H9 (cell line): ENCODE results near the gene SLC1A1. TPM values are rescaled to one million over a fixed set of nuclear protein-coding genes. Genes with fewer than 3 reads are reported as not detected.

Experiments used
- DNase-seq: peaks from one replicate; pipeline ENCODE4 v3.0.0-alpha.2; 2017
- H2AFZ ChIP-seq: one replicate; pipeline ENCODE4 v1.6.1; 2013; ENCODE audit warnings: mild to moderate bottlenecking, low read length, control low read depth, moderate library complexity
- H2AK5ac ChIP-seq: 2 replicates; pipeline ENCODE4 v1.6.1; 2013; ENCODE audit warnings: low read length, control low read depth, mixed read lengths; ENCODE audit not compliant: insufficient read length
- H2BK120ac ChIP-seq: one replicate; pipeline ENCODE4 v1.6.1; 2013; ENCODE audit warnings: low read depth, mild to moderate bottlenecking, low read length, control low read depth, inconsistent platforms; ENCODE audit not compliant: poor library complexity, severe bottlenecking
- H2BK12ac ChIP-seq: 2 replicates; pipeline ENCODE4 v1.6.1; 2013; ENCODE audit warnings: low read length, control low read depth, mixed read lengths, low read depth; ENCODE audit not compliant: insufficient read length
- H2BK15ac ChIP-seq: 2 replicates; pipeline ENCODE4 v1.6.1; 2013; ENCODE audit warnings: low read depth, low read length, control low read depth
- H2BK20ac ChIP-seq: one replicate; pipeline ENCODE4 v1.6.1; 2013; ENCODE audit warnings: low read depth, mild to moderate bottlenecking, low read length, control low read depth, inconsistent platforms; ENCODE audit not compliant: poor library complexity, severe bottlenecking
- H2BK5ac ChIP-seq: 2 replicates; pipeline ENCODE4 v1.6.1; 2013; ENCODE audit warnings: low read length, control low read depth, mixed read lengths; ENCODE audit not compliant: insufficient read length
- H3K14ac ChIP-seq: 2 replicates; pipeline ENCODE4 v1.6.1; 2013; ENCODE audit warnings: low read length, control low read depth; ENCODE audit not compliant: insufficient read depth
- H3K18ac ChIP-seq: 2 replicates; pipeline ENCODE4 v1.6.1; 2013; ENCODE audit warnings: low read depth, mild to moderate bottlenecking, mixed read lengths, low read length, control low read depth; ENCODE audit not compliant: insufficient read length
- H3K23ac ChIP-seq: 2 replicates; pipeline ENCODE4 v1.6.1; 2013; ENCODE audit warnings: low read length, control low read depth, mixed read lengths, low read depth; ENCODE audit not compliant: insufficient read length
- H3K23me2 ChIP-seq: 2 replicates; pipeline ENCODE4 v1.6.1; 2013; ENCODE audit warnings: low read depth, mild to moderate bottlenecking, mixed read lengths, low read length, control low read depth; ENCODE audit not compliant: insufficient read length, poor library complexity, severe bottlenecking
- H3K27ac ChIP-seq: 2 replicates; pipeline ENCODE4 v1.5.1; 2013; ENCODE audit warnings: low read length, control low read depth, mixed read lengths, low read depth; ENCODE audit not compliant: insufficient read length
- H3K27me3 ChIP-seq: 2 replicates; pipeline ENCODE4 v1.6.1; 2013; ENCODE audit warnings: low read length, control low read depth, inconsistent platforms; ENCODE audit not compliant: insufficient read depth
- H3K4ac ChIP-seq: 2 replicates; pipeline ENCODE4 v1.6.1; 2013; ENCODE audit warnings: low read depth, mild to moderate bottlenecking, control low read depth, inconsistent platforms, low read length, moderate library complexity
- H3K4me1 ChIP-seq: 2 replicates; pipeline ENCODE4 v1.6.1; 2013; ENCODE audit warnings: low read length, control low read depth, inconsistent platforms; ENCODE audit not compliant: insufficient read depth
- H3K4me2 ChIP-seq: 2 replicates; pipeline ENCODE4 v1.6.1; 2013; ENCODE audit warnings: low read length, control low read depth, mixed read lengths; ENCODE audit not compliant: insufficient read length, insufficient read depth
- H3K56ac ChIP-seq: 2 replicates; pipeline ENCODE4 v1.6.1; 2013; ENCODE audit warnings: low read depth, mild to moderate bottlenecking, mixed read lengths, low read length, control low read depth; ENCODE audit not compliant: insufficient read length
- H3K79me1 ChIP-seq: 2 replicates; pipeline ENCODE4 v1.6.1; 2013; ENCODE audit warnings: low read depth, mild to moderate bottlenecking, moderate library complexity, low read length, control low read depth, inconsistent platforms; ENCODE audit not compliant: insufficient read depth, poor library complexity, severe bottlenecking
- H3K79me2 ChIP-seq: 2 replicates; pipeline ENCODE4 v1.6.1; 2013; ENCODE audit warnings: low read length, control low read depth, inconsistent platforms; ENCODE audit not compliant: insufficient read depth
- H3K9ac ChIP-seq: 2 replicates; pipeline ENCODE4 v1.6.1; 2013; ENCODE audit warnings: low read length, control low read depth, mixed read lengths; ENCODE audit not compliant: insufficient read length; ENCODE audit errors: extremely low read depth
- H3K9me3 ChIP-seq: one replicate; pipeline ENCODE4 v1.6.1; 2013; ENCODE audit warnings: low read depth, low read length, inconsistent platforms; ENCODE audit not compliant: control insufficient read depth
- H3T11ph ChIP-seq: one replicate; pipeline ENCODE4 v1.6.1; 2013; ENCODE audit warnings: mild to moderate bottlenecking, low read length, control low read depth, inconsistent platforms
- H4K20me1 ChIP-seq: one replicate; pipeline ENCODE4 v1.6.1; 2013; ENCODE audit not compliant: control insufficient read depth, insufficient read length, insufficient read depth
- H4K5ac ChIP-seq: 2 replicates; pipeline ENCODE4 v1.6.1; 2013; ENCODE audit warnings: low read depth, mild to moderate bottlenecking, mixed read lengths, low read length, control low read depth; ENCODE audit not compliant: insufficient read length
- H4K8ac ChIP-seq: replicated peaks from 2 replicates; pipeline ENCODE4 v1.6.1; 2013; ENCODE audit warnings: low read length, control low read depth, mixed read lengths, low read depth; ENCODE audit not compliant: insufficient read length
- H4K91ac ChIP-seq: 2 replicates; pipeline ENCODE4 v1.6.1; 2013; ENCODE audit warnings: low read depth, mild to moderate bottlenecking, moderate library complexity, mixed read lengths, low read length, control low read depth; ENCODE audit not compliant: insufficient read length
- H3K27ac Mint-ChIP-seq, 3 experiments: 2 replicates in 2 of 3; 3 replicates in 1 of 3; pipeline ENCODE4 v1.8.0; 2020 to 2021; ENCODE audit warnings: mixed read lengths in 3 of 3, mild to moderate bottlenecking in 1 of 3, moderate library complexity in 1 of 3
- H3K27me3 Mint-ChIP-seq: 2 replicates; pipeline ENCODE4 v1.8.0; 2021; ENCODE audit warnings: low read depth, mild to moderate bottlenecking, moderate library complexity, mixed read lengths
- H3K36me3 Mint-ChIP-seq, 3 experiments: 2 replicates in 2 of 3; 3 replicates in 1 of 3; pipeline ENCODE4 v1.8.0; 2020 to 2021; ENCODE audit warnings: low read depth in 3 of 3, mixed read lengths in 3 of 3; ENCODE audit not compliant: insufficient read depth in 1 of 3
- H3K4me1 Mint-ChIP-seq, 2 experiments: 2 replicates each; pipeline ENCODE4 v1.8.0; 2020; ENCODE audit warnings: mixed read lengths in 2 of 2
- H3K4me3 Mint-ChIP-seq, 2 experiments: 2 replicates in 1 of 2; 3 replicates in 1 of 2; pipeline ENCODE4 v1.8.0; 2020 to 2021; ENCODE audit warnings: mild to moderate bottlenecking in 2 of 2, mixed read lengths in 2 of 2, moderate library complexity in 1 of 2
- H3K9me3 Mint-ChIP-seq, 2 experiments: 2 replicates in 1 of 2; 3 replicates in 1 of 2; pipeline ENCODE4 v1.8.0; 2020; ENCODE audit warnings: mild to moderate bottlenecking in 2 of 2, mixed read lengths in 2 of 2, moderate library complexity in 1 of 2
- CTCF ChIP-seq: fragments of 200-600 bp; sonication (generic); conservative IDR thresholded peaks from 3 replicates; pipeline ENCODE4 v1.8.0; 2021; ENCODE audit warnings: antibody characterized with exemption, mild to moderate bottlenecking
- WGBS: extraction: QIAGEN DNeasy Blood & Tissue Kit; methylation state at CpG from one replicate; pipeline ENCODE4 v1.1.7; 2013; ENCODE audit warnings: missing lambda C conversion rate, low lambda C conversion rate, mixed read lengths; ENCODE audit not compliant: insufficient read length; ENCODE audit errors: extremely low coverage; 5-methylcytosine and 5-hydroxymethylcytosine counted together
- total RNA-seq: library from RNA; stranded (reverse); gene quantifications from 2 replicates; pipeline ENCODE4 v1.2.1, GENCODE V29; 2021

SLC1A1 gene
- total RNA-seq, 1 experiment from 2014 or later: 4.7 TPM

- Mint-ChIP-seq H3K36me3 (peaks cover 0 to 7% (median 0%) of the 10 kb centered on the region in 3 experiments; a peak in 4 of 7 replicates), H3K4me1 (peaks cover 30 to 34% of the 10 kb centered on the region in 2 experiments), H3K4me3 (no peak overlapping the region), H3K9me3 (no peaks in the 10 kb centered on the region), H3K27me3 (peaks cover 10% of the 10 kb centered on the region), H3K27ac (no peak overlapping the region)
- no peak overlapping the region for H2BK15ac ChIP-seq
- H3K14ac ChIP-seq: no peak overlapping the region
- TF ChIP-seq CTCF: no peak
- H3K79me1 ChIP-seq: no peaks in the 10 kb centered on the region
- H4K91ac ChIP-seq: no peak overlapping the region
- no peak overlapping the region for H2BK12ac ChIP-seq
- H4K20me1 ChIP-seq: no peaks in the 10 kb centered on the region
- H3K18ac ChIP-seq: no peak overlapping the region
- H3K4me1 ChIP-seq: peaks cover 12% of the 10 kb centered on the region
- no peak overlapping the region for H2BK20ac ChIP-seq
- H3K79me2 ChIP-seq: no peaks in the 10 kb centered on the region
- H2AFZ ChIP-seq: no peak overlapping the region
- no peak overlapping the region for H3K9ac ChIP-seq
- H3K27me3 ChIP-seq: no peaks in the 10 kb centered on the region
- H3K23ac ChIP-seq: no peak overlapping the region
- H2BK5ac ChIP-seq: no peak overlapping the region
- no peak overlapping the region for H4K8ac ChIP-seq
- H2BK120ac ChIP-seq: no peak overlapping the region
- no peak overlapping the region for H4K5ac ChIP-seq
- H3K9me3 ChIP-seq: no peaks in the 10 kb centered on the region
- H3K4me2 ChIP-seq: no peak overlapping the region
- H3K56ac ChIP-seq: no peak overlapping the region
- no peak for DNase-seq
- no peak overlapping the region for H3K4ac ChIP-seq
- no peak overlapping the region for H3T11ph ChIP-seq
- no peak overlapping the region for H2AK5ac ChIP-seq
- H3K23me2 ChIP-seq: no peaks in the 10 kb centered on the region
- H3K27ac ChIP-seq: no peak overlapping the region
- WGBS: no CpG with 5 or more reads among the region's 6 CpGs
Measured at GRCh38 chr9:4517274-4517673, 27.0 kb downstream of the SLC1A1 start.
